HG03442 (cell line): Measurements from ENCODE around the gene CACNA1B.
"Not testable (repeated sequence)": the region's sequence is repeated elsewhere in the genome, so short reads cannot be mapped to it uniquely, and the experiment has no call there.

Experiments
- ATAC-seq: cut with Tn5 transposase; IDR thresholded peaks from one replicate; pipeline ENCODE4 v1.9.1; 2021; ENCODE audit warnings: mild to moderate bottlenecking, moderate library complexity; ENCODE audit not compliant: unreplicated experiment

The CACNA1B gene

DNA sequence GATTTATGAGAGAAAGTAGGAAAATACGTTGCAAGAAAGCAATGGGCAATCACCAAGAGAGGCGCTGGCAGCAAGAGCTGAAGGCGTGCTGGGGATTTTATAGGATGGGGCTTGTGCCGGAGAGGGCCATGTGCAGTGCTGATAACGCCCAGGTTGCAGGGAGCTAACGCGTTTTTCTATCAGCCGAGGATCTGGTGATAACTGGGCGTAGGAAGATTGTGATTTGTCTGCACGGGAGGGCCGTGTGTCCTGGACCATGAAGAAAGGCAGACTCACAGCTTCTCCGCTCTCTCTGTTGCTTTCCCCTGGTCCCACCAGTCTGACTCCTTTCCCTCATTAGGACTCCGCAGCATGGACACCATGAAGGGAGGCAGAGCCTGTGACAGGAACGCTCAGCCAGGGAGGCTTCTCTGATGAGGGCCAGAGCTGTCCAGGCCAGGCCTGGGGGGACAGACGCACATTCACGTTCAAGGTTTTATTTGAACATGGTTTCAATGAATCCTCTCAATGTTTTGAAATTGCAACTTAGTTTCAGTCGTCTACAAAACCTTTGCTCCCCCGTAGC, 11.9 kb upstream of the CACNA1B start:
- ATAC-seq: no peak

DNA sequence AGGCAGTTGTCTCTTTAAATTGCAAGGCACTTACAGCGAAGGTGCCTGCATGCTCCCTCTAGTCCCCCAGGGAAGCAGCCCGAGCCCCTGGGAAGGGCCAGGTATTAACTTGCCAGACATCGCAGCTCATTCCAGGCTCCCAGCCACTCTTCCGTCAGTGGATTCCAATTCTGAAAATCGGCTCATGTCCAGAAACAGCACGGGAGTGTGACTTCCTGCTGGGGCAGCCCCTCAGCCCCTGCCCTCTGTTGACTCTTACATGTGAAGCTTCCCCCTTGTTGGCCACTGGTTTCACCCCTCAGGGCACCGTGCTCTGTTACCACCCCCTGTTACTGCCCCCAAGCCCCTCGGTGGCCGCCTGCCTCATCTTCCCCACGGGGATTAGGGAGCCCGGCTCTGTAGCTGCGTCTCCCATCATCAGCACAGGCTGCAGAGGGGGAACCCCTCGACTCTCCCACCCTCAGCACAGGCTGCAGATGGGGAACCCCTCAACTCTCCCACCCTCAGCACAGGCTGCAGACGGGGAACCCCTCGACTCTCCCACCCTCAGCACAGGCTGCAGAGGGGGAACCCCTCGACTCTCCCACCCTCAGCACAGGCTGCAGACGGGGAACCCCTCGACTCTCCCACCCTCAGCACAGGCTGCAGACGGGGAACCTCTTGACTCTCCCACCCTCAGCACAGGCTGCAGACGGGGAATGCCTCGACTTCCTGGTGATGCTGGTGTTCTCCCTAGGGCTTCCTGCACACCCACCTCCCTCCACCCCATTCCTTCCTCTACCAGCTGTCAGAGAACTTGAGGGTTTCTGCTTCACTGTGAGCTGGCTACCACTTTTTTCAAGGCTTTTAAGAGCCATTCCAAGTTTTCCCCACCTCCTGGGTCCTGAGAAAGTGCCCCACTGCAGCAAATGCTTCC, 11.1 kb upstream of the CACNA1B start:
- ATAC-seq: no peak

DNA sequence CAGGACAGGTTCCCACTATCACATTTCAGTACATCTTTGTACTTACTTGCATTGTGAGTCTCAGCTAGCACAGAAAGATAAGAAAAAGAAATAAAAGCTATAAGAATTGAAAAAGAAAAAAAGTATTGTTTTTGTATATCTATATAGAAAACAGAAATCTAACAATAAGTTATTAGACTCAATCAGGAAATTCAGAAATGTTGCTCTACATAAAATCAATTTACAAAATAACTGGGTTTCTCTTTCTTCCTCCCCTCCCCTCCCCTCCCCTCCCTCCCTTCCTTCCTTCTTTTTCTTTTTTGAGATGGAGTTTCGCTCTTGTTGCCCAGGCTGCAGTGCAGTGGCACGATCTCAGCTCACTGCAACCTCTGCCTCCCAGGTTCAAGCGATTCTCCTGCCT, 7.2 kb upstream of the CACNA1B start:
- no peak for ATAC-seq

DNA sequence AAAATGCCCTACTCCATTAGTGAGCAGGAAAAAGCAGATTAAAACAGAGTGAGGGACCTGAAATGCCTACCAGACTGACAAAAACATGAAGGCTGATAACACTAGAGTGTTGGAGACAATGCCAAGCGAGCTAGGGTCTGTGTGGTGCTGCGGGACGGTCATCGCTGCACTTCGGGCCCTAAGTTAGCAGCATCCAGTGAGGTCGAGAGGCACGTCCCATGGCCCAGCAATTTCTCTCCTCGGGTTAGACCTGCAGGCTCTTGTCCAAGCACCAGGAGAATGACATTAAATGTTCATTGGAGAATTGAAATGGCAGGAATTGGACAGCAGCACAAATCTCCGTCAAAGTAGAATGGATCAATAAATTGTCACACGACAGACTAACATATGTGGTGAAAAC, 5.3 kb upstream of the CACNA1B start:
- ATAC-seq: no peak

DNA sequence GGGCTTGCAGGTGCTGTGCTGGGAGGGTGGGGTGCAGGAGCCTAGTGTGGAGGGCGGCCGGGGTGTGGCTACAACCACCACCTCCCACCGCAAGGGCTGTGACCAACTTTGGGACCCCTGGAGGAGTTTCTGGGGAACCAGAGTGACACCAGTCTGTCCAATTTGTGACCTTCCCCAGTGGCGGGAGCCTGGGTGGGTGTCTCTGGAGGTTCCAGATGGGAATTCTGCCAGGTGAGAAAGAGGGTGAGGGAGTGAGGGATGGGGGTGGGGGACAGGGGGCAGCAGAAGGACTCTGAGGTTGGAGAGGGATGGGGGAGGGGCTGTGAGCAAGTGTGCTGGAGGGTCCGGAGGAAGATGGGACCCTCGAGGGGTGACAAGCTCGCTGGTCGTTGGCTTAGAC, 4.2 kb upstream of the CACNA1B start:
- no peak for ATAC-seq

DNA sequence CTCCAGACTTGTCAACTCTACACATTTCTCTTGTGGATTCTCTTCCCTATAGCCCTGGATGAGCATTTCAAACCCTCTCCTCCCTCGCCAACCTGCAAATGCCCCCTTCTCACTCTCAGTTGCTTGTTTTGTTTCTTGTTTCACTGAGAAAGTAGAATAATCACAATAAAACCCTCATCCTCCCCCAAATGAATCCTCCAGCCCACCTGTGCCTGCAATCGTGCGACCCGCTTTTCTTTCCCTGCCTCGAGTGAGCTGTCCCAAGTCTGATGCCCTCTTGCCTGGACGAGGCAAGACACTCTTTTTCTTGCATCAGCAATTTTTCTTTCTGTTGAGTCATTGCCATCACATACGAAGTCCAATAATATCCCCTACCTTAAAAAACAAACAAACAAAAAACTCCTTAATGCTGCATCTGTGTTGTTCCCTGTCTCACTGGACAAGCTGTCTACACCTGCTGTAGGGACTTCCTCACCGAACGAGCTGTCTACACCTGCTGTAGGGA, 3.7 kb upstream of the CACNA1B start:
- ATAC-seq: no peak

DNA sequence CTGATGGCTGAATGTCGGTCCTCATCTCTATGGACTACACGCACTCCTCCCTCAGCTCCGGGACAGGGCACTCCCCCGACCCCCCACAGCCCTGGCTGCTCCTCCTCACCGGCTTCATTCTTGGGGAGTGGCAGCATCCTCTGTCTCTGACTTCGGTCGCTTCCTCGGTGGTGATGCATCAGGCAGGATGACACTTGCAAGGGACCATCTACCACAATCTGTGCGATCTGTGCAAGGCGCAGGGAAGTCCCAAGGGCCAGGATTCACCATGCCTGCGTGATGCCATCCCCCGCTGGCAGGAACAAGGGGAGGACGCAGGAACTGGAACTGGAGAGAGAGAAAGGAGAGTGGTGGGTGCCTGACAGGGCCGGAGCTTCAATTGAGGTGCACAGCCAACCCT, 2.2 kb upstream of the CACNA1B start:
- no peak for ATAC-seq

DNA sequence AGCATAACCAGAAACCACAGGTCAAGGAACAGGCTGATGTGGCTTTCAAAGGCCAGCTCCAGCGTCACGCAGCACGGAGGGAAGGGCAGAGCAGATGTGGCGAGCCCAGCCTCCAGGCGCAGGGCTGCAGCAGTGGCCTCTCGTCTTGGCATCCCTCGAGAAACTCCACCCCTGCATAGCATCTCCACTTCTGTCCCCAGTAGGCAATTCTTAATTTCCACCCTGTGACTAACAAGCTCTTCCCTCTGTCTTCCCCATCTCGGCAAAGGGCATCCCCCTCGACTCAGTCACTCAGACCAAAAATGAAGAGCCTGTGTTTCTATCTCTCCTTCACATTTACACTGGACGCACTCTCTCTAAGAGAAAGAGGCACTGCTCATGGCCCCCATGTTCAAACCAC, 1.7 kb upstream of the CACNA1B start:
- ATAC-seq: no peak

DNA sequence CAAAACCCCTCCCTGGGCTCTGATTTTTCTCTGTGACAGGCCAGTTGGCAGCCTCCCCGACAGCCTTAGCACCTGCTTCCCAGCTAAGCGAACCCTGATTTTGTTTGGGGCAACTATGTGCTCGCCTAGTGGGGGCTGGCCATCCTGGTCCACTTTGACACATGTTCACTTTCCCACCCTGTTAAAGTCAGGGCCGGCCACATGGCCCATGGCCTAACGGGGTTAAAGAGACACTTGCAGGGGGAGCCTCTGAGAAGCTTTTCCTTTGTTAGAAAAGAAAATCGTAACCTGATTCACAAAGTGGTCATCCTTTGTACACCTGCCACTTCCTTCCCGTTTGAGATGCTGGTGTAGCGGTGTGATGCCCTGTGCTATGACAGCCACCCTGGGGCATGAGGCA, 1.3 kb upstream of the CACNA1B start:
- no peak for ATAC-seq

DNA sequence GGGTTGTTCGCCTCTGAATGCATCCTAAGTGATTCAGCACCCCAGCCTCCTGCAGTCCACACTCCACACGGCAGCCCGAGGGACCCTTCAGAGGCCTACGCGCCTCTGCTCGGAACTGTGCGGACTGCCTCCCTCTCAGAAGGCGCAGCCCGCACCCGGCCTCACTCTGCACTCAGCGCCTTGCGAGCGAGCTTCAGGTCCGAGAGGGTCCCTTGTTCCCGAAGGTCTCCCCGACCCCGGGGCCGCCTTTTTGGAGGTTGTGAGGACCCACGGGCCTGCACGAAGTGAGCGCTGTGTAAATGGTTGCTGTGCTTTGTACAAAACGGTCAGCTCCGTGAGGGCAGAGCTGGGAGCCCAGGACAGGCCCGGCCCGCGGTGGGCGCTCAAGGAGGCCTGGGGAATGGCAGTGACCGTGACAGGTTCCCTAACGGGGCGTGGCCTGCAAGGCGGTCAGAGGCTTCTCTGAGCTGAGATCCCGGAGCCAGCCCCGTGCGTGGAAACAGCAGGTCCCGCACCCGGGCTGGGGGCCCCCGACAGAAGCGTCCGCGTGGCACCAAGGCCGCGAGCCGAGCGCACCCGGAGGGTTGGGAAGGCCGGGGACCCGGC, 698 bp upstream of the CACNA1B start:
- no peak for ATAC-seq

DNA sequence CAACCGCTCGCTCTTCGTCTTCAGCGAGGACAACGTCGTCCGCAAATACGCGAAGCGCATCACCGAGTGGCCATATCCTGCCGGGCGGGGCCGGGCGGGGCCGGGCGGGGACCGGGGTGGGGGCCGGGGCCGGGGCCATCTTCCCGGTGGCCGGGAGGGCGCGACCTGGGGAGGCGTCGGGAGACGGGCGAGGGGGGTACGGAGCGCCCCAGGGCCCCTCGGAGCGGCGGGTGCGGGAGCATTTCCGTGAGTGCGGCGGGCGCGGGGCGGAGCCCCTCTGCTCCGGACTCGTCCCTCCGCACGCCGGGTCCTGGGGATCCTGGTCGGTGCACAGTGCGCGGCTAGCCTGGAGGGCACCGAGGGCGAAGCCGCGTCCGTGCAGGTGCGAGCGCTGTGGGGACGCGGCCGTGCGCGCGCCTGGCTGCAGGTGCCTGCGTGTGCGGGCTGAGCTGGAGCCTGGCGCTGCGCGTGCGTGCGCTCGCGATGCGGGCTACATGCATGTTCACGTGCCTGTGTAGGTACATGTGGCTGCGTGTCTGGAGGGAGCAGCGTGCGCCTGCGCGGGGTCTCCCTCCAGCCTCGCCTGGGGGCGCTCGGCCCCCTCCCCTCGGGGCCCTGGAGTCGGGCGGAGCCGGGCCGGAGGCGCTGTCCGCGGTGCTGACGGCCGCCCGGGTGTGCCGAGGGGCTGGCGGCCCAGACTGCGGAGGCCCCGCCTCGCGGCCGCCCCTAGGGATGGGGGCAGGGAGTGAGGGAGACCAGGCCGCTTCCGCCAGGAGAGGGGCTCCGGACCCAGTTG, 762 bp downstream of the CACNA1B start:
- no peak for ATAC-seq

DNA sequence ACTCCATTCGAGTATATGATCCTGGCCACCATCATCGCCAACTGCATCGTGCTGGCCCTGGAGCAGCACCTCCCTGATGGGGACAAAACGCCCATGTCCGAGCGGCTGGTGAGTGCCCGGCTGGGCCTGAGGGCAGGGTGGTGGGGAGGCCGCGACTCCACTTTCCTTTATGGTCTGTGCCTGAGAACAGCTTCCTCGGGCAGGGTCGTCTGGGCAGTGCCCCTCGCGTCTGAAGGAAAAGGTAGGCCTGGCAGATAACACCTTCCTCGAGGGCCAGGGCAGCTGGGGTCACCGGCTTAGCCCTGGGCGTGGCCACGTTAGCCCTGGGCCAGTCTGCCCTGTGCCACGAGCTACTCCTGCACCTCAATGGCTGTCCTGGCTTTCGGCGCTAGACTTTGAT, 1.5 kb downstream of the CACNA1B start:
- no peak for ATAC-seq

DNA sequence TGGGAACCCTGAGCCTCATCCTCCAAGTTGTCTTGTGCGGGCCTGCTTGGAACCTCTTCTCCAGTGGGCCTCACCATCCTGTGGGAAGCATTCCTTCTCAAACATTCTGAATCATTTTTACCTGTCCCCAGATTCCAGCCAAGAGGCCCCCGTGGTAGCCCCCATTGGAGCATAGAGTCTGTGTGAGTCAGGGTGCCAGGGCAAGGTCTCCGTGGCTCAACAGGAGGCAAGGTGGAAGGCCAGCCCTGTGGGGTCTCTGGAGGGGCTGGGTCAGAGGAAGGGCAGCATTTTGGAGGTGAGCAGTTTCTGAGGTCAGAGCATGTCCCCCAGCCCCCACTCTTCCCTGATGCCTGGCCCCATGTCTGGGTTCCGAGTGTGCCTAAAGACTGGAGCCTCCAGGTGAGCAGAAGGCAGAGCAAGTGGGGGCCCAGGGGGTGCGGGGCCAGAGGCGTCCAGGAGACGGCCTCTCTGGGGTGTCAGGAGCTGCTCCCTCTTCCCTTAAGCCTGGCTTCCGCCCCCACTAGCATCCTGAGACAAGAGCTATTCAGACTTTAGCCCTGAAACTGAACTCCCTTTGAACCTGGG, 2.1 kb downstream of the CACNA1B start:
- ATAC-seq: no peak

DNA sequence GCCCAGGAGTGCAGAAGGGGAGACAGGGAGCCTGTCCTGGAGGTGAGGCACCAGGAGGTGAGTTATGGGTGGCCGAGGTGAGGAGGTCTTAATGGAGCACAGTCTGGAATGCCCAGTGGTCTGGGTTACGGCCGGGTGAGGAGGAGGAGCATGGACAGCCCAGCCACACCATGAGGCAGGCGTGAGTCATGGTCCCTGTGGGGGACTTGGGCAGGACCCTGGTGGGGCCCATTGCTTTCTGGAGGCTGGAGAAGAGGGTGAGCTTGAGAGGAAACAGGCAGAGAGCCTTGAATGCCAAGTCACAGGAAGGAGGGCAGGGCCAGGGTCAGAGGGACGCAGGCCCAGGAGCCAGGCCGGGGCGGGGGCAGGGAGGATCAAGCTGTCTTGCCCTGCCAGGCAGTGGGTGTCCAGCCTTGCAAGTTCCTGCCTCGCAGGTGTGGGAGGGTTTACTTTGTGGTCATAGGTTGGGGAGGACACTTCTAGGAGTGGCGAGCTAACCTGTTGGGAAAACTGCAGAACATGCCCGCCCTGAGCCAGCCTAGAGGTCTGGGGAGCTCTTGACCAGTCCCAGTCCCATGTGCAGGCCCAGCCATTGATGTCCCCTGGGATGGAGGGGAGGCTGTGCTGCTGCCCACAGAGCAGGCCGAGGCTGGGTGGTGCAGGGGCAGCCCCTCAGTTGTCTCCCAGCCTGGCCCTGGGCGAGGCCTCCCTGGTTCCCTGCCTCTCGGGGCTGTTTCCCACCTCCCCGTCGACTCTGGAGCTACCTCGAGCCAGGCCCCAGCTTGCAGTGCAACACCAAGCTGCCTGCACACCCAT, 2.8 kb downstream of the CACNA1B start:
- ATAC-seq: no peak

DNA sequence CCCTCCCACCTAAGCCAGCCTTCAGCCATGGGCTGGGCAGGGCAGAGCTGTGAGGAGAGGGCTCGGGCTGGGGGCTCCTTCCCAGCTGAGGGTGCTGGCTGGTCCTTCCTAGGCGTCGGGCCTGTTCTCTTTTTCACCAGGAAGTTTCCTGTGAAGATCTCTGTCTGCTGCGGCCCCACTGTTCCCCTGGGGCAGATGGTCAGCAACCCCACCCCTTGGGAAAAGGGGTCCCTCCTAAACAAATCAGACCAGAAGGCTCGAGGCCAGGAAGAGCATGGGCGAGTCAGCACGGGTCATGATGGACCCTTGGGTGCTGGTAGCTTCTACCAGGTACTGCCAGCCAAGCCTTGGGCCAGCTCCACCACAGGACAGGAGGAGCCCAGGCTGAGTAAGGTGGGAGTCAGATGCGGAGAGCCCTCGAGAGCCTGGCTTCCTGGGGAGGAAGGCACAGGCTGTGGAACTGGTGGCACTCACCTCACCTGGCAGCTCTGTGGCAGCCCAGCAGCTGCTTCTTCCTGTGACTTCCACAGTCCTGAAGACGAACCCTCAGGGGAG, 3.5 kb downstream of the CACNA1B start:
- ATAC-seq: no peak

DNA sequence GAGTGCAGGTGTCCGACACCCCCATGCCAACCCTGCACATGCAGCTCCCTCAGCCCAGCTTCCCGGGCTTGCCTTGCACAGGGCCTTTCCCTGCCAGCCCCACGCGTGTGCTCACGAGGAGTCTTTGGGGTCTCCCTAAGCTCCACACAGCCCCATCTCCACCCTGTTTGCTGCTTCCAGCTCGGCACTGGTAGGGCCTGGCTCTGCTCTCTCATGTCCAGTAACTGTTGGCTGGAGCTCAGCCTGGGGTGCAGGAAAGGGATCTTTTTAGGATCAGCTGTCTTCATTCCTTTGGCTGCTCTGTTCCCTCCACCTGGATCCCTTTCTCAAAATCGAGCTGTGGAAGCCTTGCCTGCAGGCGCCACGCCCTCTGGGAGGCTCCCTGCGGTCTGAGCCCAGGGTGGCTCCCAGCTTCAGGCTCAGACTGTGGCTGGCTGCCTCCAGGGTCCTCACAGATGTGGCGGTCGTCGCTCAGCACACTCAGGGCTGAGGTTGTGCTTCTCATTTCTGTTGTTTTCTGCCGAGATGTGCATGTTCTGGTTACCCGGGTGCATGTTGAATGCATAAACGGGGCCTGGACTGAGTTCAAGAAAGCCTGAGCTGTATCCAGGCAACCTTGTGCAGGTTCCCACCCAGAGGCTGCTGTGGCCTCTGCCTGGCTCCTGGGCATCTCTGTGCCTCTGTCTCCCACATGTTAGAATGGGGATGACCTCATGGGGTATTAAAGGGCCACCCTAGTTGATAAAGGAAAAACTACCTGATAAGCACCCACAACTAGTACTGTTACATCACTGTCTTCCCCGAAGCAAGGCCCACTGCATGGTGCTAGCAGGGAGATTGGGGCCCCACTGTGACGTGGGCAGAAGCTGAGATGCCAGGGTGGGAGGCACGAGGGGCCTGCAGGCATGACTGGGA, 4.3 kb downstream of the CACNA1B start:
- no peak for ATAC-seq

DNA sequence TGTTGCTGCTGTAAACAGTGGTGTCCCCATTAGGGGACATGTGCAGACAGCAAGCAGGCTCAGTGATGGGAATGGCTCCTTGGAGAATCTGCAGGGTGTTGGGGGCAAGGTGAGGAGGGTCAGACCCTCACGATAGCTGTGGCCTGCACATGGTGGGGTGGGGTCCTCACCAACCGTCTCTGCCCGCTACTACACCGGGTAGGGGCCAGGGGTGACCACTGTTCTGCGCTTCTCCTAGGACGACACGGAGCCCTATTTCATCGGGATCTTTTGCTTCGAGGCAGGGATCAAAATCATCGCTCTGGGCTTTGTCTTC, 4.9 kb downstream of the CACNA1B start:
- no peak for ATAC-seq

DNA sequence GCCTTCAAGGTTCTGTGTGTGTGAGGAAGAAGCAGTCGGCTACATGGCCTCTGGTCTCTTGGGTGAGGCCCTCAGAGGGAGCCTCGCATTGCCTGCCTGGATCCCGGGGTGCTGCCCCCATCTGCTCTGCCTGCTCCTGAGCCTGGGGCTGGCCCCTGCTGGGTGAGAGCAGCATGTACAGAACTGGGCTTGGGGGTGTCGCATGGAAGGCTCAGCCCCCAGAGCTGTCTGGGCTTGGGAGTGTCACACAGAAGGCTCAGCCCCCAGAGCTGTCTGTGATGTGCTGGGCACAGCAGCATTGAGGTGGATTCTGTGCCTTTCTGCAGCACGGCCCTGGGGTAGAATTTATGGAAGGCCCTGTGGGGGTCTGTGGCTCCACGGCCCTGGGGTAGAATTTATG, 6.4 kb downstream of the CACNA1B start:
- not testable (repeated sequence) for ATAC-seq

DNA sequence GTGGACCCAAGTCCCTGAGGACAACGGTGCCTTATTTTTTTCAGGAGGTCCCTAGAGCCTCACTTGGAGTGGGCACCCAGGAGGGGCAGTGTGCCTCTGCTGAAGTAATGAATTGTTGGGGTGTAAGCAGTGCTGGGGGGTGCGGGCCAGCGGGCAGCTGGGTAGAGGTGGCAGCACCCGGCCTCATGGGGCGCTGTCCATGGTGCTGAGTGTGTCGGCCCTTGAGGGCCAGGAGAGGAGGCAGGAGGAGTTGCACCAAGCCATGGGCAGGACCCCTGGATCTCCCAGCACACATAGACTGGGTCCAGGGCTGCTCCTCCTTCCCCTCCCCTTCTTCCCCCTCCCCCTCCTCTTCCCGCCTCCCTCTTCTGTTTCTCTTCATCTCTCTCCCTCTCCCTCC, 7.0 kb downstream of the CACNA1B start:
- ATAC-seq: not testable (repeated sequence)
